GM19193 (cell line): ENCODE measurements around the gene LYPD3.

Experiments
- POLR2A ChIP-seq: IDR thresholded peaks from 4 replicates; pipeline ENCODE4 v1.6.1; 2011; ENCODE audit not compliant: insufficient read depth, insufficient read length; ENCODE audit errors: extremely low read depth

The LYPD3 gene

DNA sequence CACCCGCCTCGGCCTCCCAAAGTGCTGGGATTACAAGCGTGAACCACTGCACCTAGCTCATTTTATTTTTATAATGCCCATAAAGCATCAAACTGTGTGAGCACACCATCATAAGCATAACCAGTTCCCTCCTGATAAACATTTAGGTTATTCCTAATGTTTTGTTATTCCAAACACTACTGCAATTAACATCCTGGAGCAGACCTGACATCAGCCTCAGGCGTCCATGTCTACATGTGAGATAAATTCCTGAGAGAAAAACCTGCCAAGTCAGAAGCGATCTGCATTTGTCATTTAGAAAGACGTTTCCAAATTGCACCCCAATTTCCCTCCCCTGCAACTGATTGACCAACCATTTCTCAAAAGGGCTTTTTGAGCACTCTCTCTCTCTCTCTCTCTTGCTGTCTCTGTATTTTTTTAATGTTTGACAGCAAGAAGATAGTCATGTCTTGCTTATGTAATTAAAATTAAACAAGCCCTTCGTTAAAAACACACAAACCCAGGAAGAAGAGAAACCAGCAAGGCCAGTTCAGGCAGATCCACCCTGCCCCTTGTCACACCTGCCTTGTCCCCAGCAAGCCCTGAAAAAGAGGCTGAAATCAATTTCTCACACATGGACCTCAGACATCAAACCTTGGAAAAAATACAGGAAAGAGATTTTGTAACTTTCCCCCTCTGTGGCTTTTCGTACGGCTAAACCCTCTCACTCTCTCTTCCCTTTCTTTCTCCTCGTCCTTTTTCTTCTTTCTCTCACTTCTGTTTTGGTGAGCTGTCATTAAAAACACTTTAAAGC is 9.9 kb downstream of the LYPD3 start:
- no peak for TF ChIP-seq POLR2A

DNA sequence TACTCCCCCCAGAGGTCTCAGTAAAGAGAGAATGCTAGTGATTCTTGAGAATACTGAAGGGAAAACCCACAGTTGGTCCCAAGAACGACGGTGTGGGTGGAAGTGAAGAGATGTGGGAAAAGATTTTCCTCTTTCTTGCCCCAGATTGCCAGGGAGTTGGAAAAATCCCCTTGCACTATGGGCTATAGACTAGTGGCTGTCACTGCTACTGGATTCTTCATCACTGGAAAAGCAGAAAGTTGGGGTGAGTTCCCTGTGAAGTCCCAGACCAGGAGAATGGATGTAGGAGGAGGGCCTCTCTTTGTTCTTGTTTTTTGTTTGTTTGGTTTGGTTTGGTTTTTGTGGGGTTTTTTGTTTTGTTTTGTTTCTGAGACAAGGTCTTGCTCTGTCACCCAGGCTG is 11.4 kb downstream of the LYPD3 start:
- TF ChIP-seq POLR2A: no peak

DNA sequence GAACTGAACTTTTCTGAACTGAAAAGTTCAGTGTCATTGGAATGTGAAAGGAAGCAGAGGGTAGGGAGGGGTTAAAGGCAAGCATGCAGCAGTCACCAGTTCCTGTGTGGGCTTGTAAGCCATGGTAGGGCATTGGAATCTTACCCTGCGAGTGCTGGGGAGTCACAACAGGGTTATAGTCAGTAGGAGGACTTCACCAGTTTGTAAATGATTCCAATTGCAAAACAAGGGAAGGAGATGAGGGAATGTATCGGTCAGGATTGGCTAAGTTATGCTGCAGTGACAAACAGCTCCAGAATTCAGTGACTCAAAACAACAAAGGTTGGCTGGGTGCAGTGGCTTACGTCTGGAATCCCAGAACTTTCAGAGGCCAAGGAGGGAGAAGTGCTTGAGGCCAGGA is 12.8 kb downstream of the LYPD3 start:
- TF ChIP-seq POLR2A: no peak

DNA sequence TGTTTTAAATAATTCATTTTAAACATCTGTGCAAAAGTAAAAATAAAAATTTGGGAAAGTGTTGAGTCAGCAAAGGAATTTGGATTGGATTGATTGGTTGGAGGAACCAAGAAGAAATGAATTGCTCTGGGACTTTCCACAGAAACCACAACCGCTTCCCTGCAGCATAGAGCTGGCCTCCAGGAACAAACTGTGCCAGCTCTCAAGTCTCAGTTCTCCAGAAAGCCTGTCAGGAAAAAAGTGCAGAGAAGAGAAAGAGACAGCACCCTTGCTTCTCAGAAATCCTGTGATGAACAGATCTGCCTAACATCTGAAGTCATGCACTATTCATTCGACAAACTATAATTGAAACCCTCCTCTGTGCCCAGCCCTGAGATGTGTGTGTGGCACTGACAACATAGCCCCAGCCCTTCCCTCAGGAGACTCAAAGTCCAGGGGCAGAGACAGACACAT is 14.8 kb downstream of the LYPD3 start:
- TF ChIP-seq POLR2A: no peak

DNA sequence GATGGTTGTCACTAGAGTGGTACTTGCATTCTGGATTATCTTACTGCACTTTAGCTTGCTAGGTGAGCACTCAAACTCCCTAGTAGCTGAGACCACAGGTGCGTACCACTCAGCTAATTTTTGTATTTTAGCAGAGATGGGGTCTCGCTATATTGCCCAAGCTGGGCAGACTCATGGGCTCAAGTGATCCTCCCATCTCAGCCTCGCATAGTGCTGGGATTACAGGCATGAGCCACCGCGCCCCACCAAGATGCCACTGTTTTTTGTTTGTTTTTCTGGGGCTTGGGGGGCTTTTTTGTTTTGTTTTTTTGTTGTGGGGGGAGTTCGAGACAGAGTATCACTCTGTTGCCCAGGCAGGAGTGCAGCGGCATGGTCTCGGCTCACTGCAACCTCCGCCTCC is 17.8 kb downstream of the LYPD3 start:
- no peak for TF ChIP-seq POLR2A

DNA sequence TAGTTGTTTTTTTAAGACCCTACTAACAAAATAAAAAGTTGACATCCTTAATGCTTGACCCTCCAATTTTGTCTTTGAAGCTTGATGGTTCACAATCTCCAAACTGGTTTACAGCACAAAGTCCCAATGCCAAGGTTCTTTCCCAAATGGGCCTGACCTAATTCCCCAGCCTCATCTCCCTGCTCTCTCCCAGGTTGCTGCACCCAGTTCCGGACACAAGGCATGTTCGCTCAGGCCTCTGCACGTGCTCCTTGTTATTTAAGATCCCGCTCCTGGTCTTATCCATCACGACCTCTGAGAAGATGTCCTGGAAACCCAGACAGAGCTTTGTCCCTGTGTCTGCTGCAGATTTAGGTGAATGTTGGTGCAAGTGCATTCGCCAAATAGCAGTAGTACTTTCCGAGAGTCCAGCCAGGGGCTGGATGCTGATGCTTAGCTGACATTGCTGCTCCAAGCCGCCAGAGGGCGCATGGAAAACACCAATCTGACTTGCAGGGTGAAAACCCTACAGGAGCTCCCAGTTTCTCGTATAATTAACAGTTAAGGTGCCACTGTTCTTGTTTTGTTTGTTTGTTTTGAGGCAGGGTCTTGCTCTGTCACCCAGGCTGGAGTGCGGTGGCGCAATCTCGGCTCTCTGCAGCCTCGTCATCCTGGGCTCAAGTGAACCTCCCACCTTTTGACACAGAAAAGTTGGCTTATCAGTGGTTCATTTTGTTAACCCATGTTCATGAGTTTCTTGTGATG is 18.5 kb downstream of the LYPD3 start:
- no peak for TF ChIP-seq POLR2A

DNA sequence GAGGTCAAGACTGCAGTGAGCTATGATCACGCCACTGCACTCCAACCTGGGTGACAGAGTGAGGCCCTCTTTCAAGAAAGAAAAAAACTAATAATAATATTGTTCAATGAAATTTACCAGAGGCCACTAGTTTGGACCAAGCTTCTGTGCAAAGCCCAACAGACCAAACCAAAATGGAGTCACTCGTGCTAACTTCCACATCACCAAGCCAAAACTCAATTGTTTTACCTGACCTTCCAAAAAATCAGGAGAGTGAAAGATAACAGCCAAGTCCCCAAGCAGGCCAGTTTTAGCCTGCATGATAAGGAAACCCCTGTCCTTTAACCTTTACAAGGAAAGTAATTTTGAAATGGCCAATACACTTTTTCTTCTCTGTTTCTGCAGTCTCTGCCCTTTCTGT is 20.0 kb downstream of the LYPD3 start:
- no peak for TF ChIP-seq POLR2A

DNA sequence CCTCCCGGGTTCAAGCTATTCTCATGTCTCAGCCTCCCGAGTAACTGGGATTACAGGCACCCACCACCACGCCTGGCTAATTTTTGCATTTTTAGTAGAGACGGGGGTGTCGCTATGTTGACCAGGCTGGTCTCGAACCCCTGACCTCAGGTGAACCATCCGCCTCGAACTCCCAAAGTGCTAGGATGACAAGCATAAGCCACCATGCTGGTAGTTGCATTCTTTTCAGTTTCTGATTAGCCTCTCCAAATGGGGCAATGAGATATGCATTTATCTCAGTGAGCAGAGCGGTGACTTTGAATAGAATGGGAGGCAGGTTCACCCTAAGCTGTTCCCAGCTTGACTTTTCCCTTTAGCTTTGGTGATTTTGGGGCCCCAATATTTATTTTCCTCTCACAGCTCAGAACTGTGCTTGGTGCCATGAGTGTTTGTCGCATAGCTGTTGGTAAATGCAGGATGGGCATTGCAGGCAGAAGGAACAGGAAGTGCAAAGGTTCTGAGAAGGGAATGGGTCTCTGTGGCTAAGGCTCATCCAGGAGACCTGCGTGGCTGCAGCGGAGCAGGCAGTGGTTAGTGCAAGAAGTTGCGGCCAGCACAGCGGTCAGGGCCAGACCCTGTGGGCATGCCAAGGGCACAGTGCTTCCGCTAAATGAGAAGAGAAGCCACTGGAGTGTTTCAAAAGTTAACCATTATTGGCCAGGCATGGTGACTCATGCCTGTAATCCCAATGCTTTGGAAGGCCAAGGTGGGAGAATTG is 20.7 kb downstream of the LYPD3 start:
- TF ChIP-seq POLR2A: no peak

DNA sequence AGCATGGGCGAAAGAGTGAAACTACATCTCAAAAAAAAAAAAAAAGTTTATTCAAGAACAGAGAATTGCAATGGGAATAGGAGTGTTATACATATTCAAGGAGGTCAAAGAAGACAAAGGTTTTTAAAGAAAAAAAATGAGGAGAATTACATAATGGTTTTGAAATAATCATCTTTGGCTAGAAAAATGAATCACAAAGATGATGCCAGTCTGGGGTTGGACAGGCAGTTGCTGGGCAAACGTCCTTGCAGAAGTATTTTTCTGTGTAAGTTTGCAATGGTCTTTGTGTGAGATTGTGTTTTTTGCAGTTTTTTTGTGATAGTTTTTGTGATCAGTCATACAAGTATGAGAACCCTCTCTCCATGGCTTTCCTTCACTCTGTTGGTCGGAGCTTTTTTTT is 23.7 kb downstream of the LYPD3 start:
- no peak for TF ChIP-seq POLR2A

DNA sequence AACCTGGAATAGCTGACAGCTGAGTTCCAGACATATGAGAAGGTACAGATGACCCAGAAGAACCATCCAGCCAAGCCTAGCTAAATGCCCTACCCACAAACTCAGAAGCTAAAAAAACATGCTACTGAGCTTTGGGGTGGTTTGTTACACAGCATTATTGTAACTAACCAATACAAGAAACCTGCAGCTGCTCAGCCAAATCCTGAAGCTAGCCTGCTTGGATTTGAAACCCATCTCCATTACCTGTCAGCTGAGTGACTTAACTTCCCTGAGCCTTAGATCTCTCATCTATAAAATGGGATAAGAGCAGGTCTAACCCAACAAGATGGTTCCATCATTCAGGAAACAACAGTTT is 25.7 kb downstream of the LYPD3 start:
- no peak for TF ChIP-seq POLR2A

DNA sequence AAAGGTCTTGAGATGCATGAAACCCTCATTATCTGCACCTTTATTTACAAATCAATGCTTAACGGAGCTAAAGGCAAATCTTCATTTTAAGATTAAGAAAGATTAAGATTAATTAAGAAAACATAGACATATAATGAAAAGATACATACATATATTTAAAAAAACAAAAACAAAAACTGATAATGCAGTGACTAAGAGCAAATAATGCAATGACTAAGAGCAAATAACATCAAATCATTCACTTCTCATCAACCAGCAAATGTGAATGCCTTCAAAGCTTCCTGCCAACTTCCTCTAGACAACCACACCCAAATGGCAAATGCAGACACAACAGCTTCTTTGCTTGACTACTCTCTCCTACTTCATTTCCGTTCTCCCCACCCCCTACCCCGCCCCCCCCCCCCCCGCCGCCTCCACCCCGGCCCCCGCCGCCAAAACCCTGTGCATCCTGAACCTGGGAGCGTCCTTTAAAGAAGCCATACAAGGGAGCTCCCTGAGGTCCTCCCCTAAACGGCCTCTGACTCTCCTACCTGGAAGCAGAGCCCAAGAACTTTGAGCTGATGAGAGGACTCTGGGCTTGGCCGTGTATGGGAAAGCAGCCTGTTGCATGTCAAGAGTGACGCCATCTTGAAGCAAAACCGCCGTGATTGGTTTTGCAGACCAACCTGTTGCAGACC is 26.2 kb downstream of the LYPD3 start:
- no peak for TF ChIP-seq POLR2A

DNA sequence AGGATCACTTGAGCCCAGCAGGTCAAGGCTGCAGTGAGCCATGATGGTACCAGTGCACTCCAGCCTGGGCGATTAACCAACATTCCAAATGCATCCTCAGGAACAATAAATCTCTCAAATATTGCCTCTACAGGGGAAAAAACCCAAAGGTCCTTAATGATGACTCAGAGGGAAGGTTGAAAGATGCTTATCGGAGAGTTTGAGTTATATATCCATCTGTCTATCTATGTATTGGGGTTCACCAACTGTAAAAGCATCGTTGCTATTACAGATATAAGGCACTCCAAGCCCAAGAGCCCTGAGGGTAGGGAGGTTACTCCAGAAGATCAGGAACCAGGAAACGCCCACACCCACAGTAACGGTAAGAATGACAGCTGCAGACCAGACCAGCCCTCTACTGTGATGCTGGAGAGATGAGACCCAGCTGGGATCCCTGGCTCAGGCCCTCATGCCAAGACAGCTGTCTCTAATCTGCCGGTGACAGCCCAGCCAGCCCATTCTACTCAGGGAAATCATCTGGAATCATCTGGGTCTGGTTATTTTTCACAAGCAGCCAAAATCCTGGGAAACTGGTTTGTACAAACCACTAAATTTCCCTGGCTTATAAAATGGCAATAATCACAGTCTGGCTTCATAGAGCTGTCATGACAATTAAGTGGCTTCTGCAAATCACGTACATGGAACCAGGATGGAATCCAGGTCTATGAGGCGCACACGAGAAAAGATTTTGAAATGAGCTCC is 26.9 kb downstream of the LYPD3 start:
- no peak for TF ChIP-seq POLR2A

DNA sequence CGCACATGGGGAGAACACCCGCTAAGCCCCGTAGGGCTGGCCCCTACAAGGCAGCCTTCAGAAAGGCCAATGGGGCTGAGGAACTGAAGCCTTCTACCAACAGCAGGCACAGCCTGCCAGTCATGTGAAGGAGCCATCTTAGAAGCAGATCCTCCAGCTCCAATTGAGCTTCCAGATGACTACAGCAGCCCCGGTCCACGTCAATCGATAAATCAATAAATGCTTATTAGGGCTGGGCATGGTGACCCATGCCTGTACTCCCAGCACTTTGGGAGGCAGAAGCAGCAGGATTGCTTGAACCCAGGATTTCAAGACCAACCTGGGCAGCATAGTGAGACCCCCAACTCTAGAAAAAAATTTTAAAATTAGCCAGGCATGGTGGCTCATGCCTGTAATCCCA is 27.7 kb downstream of the LYPD3 start:
- TF ChIP-seq POLR2A: no peak

DNA sequence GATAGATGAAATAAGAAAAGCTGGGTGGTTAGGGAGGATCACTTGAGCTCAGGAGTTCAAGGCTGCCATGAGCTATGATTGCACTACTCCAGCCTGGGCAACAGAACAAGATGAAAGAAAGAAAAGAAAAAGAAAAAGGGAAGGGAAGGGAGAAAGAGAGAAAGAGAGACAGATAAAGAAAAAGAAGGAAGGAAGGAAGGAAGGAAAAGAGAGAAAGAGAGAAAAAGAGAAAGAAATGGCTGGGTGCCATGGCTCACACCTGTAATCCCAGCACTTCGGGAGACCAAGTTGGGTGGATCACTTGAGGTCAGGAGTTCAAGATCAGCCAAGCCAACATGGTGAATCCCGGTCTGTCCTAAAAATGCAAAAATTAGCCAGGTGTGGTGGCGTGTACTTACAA is 29.6 kb downstream of the LYPD3 start:
- no peak for TF ChIP-seq POLR2A

DNA sequence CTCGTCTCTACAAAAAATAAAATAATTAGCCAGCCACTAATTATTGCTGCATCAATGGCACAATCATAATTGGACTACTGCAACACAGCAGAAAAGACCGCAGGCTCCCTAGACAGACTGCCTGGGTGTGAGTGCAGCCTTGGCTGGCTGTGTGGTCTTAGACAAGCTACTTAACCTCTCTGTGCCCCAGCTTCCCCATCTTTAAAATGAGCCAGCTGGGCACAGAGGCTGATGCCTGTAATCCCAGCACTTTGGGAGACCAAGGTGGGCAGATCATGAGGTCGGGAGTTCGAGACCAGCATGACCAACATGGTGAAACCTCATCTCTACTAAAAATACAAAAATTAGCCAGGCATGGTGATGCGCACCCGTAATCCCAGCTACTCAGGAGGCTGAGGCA is 31.7 kb downstream of the LYPD3 start:
- TF ChIP-seq POLR2A: no peak

DNA sequence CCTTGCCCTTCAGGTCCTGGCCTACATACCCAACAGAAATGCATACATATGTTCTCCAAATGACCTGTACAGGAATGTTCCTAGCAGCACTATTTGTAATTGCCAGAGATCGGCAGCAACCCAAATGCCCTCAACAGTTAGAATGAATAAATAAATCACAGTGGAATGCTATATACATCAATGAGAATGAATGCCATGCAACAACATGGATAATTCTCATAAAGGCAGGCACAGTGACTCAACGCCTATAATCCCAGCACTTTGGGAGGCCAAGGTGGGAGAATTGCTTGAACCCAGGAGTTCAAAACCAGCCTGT is 32.1 kb downstream of the LYPD3 start:
- TF ChIP-seq POLR2A: no peak

DNA sequence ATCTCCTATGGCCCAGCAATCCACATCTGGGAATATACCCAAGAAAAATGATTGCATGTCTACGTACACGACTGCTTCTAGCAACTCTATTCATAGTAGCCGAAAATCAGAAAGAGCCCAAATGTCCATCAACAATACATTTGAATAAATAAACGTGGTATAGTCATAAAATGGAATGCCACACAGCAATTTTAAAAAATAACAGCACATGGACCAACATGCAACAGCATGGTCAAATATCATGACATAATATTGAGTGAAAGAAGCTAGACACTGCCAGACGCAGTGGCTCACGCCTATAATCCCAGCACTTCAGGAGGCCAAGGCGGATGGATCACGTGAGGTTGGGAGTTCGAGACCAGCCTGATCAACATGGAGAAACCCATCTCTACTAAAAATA is 34.4 kb downstream of the LYPD3 start:
- no peak for TF ChIP-seq POLR2A
